ENCODE results near the gene UST.
"Not testable (repeated sequence)": the region's sequence is repeated elsewhere in the genome, so short reads cannot be mapped to it uniquely, and the experiment has no call there.

UST gene

DNA sequence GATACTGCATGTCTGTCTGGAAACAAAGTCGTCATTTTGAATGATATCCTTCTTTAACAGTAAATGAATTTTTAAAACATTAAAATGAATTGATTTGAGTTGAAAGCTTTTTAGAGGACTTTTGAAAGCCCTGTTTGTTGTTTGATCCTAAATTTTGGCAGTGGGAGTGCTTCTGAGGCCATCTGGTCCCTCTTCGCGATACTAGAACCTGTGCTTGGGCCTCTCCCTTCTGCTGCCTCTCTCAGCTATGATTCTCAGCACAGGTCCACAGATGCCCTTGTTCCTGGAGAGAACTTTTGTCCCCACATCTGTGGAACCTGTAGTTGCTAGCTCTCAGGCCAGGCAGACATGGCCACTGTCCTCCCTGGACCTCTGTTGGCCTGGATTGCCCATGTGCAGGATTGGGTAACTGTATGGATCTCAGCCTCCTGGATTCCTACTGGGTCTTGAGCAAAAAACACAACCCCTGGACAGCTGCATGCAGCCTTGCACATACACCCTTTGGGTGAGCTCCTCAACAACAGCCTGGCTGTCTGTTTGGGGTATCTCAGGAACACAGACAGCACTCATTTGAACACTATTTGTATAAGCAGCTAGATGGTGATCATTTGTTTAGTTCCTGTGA lies 21.9 kb downstream of the UST start:
- DNase-seq = no peak

DNA sequence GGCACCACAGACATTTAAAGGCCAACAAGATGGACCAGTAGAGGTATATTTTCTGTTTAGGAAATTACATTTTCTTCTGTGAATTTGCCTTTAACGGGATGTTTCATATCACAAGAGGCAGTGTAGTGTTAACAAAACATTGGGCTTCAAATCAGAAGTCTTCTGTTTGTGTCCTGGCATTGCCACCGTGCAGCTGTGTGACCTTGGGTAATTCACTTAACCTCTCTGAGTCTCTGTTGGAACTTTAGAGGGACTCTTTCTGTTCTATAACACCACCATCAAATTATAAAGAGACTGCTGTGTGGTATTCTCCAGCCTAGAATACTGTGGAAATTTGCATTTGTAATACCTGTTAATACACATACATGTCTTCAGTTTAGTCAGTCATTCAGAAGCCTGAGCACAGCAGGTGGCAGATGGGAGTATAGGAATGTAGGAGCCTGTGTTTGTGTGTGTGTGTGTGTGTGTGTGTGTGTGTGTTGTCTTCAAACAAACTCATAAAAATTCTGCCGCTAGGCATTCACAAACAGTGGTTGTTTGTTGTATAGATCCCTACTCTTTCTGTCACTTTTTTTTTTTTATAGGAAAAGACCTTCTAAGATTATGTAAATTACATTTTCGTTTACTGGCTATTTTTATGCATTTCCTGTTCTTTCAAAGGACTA lies 22.6 kb downstream of the UST start:
- no peak for DNase-seq

DNA sequence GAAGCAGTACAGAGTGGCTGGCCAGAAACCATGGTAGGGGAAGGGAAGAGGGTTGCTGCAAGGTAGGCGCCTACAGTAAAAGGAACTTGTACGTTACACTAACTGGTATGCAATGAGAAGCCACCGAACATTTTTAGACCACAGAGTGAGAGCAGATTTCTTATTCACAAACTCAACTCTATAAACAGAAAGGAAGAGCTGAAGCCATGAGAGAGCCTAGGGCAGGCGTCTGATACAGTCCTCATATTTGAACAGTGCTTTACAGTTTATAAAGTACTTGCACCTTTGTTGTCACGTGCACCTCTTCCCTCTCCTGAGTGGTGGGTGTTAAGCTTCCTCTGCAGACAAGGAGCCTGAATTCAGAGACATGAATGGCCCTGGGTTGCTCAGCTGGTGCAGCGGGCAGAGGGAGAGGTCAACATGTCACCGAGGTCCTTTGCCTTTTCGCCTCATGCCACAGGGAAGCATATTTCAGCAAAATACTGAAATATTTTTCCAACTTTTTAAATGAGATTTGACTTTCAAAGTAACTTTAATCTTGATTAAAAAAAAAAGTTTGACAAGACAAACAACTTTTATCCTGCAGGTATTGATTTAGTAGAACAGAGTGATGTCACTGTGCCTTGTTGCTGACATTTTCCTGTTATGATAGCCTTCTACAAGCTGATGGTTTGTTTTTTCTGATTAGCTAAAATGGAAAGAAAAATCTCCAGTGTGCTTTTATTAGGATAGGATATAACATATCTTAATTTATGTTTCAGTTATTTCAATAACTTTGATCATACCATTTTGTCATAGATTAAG lies 23.8 kb downstream of the UST start:
- no peak for DNase-seq

DNA sequence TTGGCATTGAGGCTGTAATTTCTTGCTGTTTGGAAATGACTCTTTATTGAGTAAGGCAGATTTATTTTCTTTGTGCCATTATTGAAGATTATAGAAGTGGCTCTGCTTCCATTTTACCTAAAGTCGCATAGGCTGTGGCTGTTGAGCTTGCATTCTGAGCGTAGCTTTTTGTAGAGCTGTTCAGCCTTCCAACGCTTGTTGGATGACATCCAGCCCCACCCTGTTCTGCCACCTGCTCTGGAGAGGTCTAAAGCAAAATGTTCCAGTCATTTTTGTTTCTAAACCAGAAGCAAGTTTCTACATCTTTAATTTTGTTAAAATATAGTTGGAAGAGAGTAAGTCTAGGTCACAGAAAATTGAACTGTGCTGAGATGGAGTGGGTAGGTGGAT lies 24.4 kb downstream of the UST start:
- no peak for DNase-seq

DNA sequence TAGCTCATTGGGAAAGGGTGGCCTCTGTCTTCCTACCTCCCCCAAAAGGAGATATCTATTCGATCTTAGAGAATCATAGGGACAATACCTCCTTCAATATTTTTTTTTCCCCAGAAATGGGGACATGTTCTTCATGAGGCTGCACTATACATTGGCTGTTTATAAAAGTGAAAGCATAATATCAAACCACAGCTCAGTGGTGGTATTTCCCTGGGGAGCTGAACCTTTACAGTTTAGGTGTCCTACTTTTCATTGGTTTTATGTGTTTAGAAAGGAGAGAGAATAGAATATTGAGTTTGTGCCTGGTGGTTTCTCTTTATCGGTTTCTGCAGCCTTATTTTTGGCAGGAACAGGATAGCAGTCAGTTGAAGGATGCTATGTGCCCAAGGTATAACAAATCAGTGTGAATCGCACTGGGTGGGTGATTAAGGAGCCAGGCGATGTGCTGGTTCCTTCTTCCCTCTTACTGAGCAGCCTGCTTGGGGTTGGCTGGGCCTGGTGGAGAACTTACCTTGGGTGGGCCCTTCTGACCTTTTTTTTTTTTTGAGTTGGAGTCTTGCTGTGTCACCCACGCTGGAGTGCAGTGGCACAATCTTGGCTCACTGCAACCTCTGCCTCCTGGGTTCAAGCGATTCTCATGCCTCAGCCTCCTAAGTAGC lies 25.2 kb downstream of the UST start:
- DNase-seq = no peak

DNA sequence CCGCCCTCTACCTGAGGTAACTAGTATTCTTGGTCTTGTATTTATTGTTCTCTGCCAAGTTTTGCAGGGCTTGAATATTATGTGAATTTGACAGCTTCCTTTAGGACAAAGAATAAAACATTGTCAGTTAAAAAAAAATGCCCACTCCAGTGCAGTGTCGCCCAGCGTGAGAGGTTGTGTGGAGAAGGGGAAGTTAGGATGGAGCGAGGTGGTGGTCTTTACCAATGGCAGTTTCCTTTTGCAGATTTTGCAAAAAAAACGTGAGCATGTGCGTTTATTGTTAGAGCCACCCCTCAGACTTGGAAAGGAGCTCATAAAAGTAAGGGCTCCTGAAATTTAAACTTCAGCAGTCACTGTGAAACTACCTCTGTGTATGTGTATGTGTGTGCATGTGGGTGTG lies 28.3 kb downstream of the UST start:
- DNase-seq = no peak

DNA sequence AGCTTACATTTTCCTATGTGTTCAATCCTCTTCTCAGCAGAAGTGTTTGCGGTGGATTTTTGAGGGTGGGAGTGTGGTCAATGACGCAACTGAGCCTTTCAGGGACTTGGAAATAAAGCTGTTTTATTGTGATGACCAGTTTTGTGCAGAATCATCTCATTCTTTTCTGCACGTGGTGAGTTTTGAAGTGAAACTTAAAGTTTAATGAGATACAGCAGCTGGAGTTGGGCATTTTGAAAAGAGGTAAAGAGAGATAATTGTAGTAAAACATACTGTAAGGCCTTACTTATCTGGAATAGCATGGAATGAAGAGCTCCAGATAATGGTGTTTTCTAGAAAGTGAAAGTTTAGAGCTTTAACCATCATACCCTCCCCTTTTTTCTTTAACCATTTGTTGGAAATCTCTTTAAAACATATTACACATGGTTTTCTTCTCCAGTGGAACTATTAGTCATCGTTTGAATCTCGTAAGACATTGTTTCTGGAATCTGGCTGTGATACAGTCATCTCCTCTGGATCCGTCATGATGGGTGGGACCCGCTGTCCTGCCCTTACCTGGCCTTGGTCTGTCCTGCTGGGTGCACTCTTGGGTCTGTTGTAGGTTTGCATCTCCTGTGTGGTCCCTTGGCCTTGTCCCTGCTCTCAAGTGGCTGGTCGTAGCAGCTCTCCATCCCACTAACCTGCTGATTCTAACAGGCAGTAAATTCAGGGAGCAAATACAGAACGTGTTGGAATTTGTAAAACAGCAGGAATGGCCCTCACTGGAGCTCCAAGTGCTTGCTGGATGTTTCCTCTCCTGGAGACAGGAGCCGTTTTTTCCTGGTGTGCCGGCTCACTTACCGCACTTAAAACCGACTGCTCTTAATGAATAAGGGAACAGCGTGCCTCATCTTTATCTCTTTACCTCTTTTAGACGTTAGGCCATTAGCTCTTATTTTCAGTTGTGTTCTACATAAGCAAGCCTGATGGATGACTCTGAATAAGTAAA lies 29.8 kb downstream of the UST start:
- no peak for DNase-seq

DNA sequence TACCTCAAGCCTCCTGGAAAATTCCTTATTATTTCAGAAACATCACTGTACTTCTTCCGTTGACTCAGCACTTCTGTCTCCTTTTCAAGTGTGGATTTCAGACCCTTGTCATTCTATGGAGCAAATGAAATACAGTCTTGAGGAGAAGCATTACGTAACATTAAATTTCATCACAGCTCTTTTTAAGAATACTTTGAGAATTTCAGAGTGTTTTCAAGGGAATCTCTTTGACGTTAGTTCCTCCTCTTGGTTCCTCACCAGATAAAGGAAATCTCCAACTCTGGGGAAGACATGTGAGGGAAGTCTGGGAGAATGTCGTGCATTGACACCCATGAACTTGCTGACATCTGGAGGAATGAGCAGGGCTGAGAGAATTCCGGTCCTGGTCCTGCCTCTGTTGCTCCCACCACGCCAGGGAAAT lies 32.3 kb downstream of the UST start:
- DNase-seq = no peak

DNA sequence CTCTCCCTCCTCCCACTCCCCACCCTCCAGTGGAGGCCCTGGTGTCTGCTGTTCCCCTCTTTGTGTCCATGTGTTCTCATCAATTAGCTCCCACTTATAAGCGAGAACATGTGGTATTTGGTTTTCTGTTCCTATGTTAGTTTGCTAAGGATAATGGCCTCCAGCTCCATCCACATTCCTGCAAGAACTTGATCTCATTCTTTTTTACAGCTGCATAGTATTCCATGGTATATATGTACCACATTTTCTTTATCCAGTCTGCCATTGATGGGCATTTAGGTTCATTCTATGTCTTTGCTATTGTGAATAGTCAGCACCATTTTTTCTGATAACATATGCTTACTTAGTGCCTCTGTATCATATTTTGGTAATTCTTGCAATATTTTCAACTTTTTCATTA lies 33.6 kb downstream of the UST start:
- DNase-seq = not testable (repeated sequence)

DNA sequence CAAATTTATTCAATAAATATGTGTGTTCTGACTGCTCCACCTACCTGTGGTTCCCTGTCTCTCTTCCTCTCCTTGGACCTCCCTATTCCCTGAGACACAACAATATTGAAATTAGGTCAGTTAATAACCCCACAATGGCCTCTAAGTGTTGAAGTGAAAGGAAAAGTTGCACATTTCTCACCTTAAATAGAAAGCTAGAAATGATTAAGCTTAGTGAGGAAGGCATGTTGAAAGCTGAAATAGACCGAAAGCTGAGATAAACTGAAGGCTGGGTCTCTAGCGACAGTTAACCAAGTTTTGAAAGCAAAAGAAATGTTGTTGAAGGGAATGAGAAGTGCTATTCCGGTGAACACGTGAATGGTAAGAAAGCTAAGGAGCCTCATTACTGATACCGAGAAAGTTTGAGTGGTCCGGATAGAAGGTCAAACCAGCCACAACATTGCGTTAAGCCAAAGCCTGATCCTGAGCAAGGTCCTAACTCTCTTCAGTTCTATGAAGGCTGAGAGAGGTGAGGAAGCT lies 34.1 kb downstream of the UST start:
- no peak for DNase-seq

DNA sequence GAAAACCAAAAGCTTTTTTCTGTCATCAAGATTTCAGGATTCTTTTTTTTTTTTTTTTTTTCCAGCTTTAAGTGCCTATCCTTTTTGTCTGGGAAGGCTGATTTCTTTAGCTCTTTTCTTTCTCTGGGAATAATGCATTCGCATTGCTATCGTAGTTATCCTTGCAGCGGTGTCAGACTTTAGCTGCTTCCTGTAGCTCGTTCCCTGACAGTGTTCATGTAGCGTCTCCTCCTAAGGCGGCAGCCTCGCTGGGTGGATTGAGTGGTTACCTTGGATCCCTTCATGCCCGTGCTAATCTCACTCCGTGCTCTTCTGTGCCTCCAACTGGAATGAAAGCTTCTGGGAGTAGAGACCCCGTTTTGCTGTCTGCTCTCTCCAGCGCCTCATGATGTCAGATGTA lies 43.1 kb downstream of the UST start:
- DNase-seq = no peak

DNA sequence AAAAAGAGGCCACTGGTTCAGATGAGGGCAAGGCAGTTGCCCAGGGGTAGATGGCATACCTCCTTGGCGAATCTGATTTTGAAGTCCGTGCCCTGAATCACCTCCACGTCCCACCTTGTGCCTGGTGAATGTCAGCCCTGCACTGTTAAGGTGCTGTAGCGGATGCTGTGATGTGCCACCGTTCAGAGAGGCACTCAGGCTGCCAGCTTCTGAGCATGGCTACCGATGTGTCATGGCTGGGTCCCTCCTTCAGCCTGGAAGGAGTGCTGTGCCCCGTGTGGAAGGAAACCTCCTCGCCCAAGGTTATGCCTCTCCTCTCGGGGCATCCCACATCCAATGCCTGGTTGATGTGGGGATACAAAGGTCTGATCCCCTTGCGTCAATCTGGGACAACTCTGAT lies 43.6 kb downstream of the UST start:
- DNase-seq = no peak

DNA sequence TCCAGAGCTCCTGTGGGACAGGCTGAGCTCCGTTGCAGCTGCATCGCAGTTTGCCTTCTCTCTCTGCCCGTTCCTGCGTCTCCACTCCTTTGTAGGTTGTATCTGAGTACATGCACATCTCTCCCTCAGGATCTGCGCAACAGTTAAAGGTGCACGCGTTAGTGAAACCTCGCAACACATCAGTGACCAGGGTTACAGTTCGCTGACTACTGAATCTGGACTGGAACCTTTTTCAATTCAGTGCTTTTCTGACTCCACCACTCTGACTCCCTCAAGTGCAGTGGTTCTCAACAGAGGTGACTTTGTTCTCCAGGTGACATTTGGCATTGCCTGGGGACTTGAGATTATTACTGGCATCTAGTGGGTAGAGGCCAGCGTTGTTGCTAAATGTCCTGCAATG lies 44.0 kb downstream of the UST start:
- no peak for DNase-seq

DNA sequence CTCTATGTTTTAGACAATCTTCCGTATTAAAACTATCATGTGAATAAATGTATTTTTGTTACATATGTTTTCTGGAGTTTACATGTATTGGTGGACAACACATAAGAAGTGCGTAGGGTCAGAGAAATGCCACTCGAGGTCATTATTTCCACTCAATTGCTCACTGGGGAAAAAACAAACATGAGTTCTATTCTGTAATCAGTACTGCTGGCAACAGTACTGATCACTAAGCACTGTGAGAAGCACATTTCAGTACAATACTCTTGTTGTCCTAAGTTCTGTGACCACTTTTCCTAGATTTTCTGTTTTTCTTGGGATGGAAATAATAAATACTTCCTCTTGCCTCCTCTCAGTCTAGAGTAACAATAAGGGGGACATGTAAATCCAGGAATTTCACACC lies 44.5 kb downstream of the UST start:
- DNase-seq = no peak

DNA sequence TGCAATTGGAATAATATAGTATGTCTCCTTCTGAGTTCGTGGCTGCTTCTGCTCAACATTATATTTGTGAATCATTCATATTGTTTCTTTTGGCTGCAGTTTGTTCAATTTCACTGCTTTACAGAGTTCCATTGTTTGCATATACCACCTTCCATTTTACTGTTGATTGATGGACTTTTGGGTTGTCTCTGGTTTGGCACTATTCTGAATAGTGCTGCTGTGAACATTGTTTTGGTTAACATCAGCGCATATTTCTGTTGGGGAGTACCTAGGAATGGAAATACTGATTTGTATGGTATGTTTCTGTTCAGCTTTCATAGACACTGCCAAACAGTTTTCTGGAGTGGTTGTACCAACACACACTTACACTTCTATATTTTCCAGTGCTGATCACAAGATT lies 46.9 kb downstream of the UST start:
- DNase-seq = no peak

DNA sequence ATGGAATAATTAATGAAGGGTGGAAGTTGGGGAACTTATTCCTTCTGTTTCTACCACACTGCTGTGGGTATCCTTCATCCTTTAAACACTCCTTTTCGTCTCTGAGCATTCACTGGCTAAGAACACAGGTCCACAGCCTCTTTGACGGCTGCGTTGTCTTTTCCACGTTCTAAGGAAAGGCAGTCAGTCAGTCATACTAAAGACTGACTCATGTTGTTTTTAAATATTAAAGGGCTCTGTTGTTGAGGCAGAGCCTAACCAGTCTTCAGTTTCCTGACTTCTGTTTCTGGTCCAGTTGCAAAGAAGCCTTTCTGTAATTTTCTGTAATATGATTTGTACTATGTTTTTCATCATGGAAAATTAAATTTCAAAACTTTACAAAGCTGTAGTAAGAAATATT lies 48.0 kb downstream of the UST start:
- DNase-seq = no peak

DNA sequence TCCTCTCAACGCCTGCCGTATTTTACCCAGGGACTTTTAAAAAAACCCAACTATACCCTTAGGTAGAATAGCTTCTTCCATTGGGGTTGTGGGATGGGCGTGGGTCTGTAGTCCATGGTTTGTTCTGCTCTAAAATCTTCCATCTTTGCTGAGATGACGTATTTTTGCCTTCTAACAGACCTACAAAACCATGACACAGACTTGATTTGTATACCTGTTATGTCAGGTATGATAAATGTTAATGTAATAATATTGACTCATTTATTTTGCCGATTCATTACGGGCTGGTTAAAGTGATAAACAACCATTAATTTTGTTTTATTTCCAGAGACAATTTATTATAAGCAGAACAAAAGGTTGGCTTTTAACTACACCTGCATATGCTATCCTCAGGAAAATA lies 48.7 kb downstream of the UST start:
- DNase-seq = no peak

DNA sequence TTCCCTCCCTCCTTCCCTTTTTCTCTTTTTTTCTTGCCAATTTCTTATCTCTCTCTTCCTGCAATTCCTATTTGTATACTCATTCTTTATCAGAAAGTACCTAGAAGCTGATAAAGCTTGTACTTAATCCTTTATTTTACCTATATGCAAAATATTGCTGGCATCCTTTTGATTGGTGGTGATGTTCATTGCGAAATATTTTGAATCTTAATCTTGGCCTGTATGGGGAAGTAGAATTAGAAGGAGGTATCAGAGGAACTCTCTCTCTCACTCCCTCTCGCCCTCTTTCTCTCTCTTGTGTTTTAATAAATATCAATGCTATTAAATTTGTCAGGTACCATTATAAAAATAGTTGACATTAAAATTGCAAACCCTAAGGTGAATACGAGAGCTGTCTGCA lies 52.8 kb downstream of the UST start:
- DNase-seq = no peak

DNA sequence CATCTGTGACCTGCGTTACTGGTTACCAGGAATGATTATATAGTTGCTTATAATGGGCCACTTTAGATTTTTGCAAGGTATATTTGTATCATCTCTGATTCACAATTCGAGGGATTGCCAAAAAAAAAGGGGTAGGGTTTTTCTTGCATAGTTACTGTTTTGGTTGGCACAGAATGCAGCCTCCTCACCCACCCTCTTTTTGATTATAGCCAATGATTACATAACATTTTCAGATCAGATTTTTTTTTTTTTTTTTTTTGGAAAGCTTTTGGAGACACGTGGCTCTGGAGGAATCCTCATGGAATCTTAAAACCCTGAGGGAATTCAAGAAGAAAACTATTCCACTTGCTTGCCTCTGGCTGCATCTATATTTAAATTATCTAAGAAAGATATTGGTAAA lies 53.7 kb downstream of the UST start:
- no peak for DNase-seq

DNA sequence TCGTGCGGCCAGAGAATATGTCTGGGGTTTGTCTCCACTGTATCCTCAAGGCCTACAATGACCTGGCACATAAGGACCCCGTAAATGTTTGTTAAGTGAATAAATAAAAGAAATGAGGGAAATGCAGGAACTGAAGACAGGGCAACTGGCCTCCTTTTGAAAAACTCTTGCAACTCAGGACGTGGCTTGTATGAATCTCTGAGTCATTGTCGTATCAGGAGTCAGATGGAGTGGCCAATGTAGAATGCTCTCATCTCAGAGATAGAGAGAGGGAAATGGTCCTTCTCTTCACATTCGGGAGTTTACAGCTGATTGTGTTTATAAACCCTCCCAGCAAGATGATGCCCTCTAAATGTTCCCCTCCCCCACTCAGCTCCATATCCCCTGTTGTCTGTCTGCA lies 57.1 kb downstream of the UST start:
- no peak for DNase-seq

DNA sequence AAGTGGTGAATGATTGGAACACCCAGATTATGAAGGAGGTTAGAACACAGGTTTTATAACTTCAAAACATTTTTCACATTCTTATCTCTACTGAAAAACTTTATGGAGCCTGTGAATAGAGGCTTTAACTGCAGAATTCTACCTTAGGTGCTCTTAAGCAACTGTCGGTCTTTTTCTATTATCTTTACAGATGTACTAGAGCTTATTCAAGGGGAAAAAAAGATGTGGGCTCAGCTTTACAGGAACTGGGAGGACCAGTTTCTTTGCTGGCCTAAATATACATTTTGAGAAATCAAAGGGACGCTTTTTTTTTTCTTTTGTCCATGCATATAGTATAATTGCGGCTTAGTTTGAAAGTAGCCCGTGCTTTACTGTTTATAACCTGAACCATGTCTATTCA lies 58.9 kb downstream of the UST start:
- DNase-seq = no peak

DNA sequence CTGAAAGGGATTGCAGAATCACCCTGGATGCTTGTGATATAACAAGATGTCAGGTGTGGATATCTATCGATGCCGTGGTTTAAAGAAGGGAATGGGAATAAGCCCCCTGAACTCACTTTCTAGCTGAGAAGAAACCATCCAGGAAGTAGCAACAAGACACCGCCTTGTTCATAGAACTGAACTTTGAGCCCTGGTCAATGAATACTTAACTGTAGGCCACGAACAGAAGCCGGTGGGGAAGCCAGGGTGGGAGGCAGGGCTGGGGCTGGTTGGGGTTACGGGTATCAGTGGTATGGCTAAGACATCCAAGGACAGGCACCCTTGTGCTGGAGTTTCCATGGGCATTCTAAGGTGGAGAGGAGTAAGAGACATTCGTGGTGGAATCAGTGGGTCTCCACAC lies 61.0 kb downstream of the UST start:
- DNase-seq = no peak

All from activated gamma-delta T cell (primary cell).